SJCRH30 (cell line): ENCODE results near the gene SPATA20. TPM values are rescaled to one million over a fixed set of nuclear protein-coding genes. Genes with fewer than 3 reads are reported as not detected.

Source experiments
- DNase-seq, 2 experiments: peaks; one replicate each; pipeline ENCODE4 v3.0.0-alpha.2; 2015 to 2020
- H3K27ac ChIP-seq: fragments of 250-450 bp; sonication (Bioruptor Pico); 2 replicates; pipeline ENCODE4 v1.5.1; 2020; ENCODE audit warnings: mild to moderate bottlenecking, moderate library complexity
- H3K27me3 ChIP-seq: fragments of 250-450 bp; sonication (Bioruptor Pico); 2 replicates; pipeline ENCODE4 v1.5.1; 2020; ENCODE audit warnings: mild to moderate bottlenecking, moderate library complexity
- H3K36me3 ChIP-seq: fragments of 250-450 bp; sonication (Bioruptor Pico); 2 replicates; pipeline ENCODE4 v1.5.1; 2020; ENCODE audit warnings: mild to moderate bottlenecking, moderate library complexity
- H3K4me1 ChIP-seq: fragments of 250-450 bp; sonication (Bioruptor Pico); 2 replicates; pipeline ENCODE4 v1.5.1; 2020; ENCODE audit warnings: mild to moderate bottlenecking, moderate library complexity
- H3K4me3 ChIP-seq: fragments of 250-450 bp; sonication (Bioruptor Pico); 2 replicates; pipeline ENCODE4 v1.5.1; 2020; ENCODE audit warnings: mild to moderate bottlenecking, moderate library complexity
- H3K9me3 ChIP-seq: fragments of 250-450 bp; sonication (Bioruptor Pico); replicated peaks from 2 replicates; pipeline ENCODE4 v1.5.1; 2020; ENCODE audit warnings: mild to moderate bottlenecking, moderate library complexity
- total RNA-seq: library from RNA; depleted of rRNA; stranded (reverse); fragments of >200 nt; shearing (Covaris generic); gene quantifications from 2 replicates; pipeline ENCODE4 v1.2.3, GENCODE V29; 2014

SPATA20 gene
- total RNA-seq, 1 experiment from 2014 or later, result 13.1 TPM

DNA sequence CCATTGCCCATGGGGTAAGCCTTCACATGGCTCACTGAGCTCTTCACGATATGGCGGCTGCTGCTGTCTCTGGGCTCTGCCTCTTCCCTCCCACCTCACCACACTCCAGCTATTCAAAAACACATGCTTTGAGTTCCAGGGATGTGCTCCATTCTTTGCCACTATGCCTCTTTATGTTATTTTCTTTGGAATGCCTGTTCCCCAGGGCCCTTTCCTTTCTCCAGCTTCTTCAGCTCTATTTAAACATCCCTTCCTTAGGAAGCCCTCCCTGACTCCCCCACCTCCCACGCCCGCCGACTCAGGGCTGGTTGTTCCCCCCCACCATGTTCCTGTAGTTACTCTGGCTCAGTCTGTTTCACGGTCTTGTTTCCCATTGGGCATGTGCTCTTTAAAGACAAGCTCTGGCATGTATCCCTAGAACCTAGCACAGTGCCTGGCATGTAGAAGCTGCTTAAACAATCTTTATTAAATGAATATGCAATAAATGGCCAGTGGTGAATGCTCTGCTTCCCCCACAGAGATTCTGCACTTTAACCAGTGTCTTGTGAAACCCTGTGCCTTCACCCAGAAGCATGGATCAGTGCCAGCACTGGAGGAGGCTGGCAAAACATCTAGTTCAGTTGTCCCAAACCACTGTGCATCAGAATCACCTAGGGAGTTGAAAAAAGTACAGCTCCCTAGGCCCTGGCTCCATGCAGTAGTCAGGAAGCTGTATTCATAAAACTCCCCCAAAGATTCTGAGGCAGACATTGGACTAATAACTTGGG, 31.9 kb upstream of the SPATA20 start:
- Histone ChIP-seq H3K4me1 (no peaks in the 10 kb centered on the region), H3K27ac (no peak overlapping the region)
- no peak for DNase-seq

DNA sequence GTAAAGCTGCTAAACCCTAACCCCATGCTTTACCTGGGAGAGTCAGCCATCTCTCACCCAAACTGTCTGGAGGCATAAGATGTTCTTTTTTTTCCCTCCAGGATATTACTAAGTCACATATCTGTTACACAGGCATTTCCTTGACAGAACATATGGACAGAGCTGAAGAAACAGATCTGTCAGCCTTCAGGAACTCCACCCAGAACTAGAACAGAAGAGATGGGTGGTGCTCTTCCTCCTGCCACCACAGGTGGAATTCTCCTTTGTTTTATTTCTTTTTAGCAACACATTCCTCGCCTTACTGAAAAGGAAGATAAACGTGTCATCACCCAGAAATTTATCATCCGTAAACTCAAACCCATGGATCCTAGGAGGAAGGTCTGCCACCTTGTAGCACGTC, 30.0 kb upstream of the SPATA20 start:
- H3K36me3 ChIP-seq, result no peaks in the 10 kb centered on the region
- H3K27me3 ChIP-seq, result no peaks in the 10 kb centered on the region
- no peak for DNase-seq
- H3K4me1 ChIP-seq, result no peaks in the 10 kb centered on the region
- H3K9me3 ChIP-seq, result no peaks in the 10 kb centered on the region
- H3K4me3 ChIP-seq, result no peak overlapping the region
- H3K27ac ChIP-seq, result no peak overlapping the region

More for the DNA sequence above, 31.9 kb upstream of the SPATA20 start:
- Histone ChIP-seq H3K9me3 (no peaks in the 10 kb centered on the region), H3K4me3 (no peak overlapping the region), H3K36me3 (no peaks in the 10 kb centered on the region), H3K27me3 (no peaks in the 10 kb centered on the region)

DNA sequence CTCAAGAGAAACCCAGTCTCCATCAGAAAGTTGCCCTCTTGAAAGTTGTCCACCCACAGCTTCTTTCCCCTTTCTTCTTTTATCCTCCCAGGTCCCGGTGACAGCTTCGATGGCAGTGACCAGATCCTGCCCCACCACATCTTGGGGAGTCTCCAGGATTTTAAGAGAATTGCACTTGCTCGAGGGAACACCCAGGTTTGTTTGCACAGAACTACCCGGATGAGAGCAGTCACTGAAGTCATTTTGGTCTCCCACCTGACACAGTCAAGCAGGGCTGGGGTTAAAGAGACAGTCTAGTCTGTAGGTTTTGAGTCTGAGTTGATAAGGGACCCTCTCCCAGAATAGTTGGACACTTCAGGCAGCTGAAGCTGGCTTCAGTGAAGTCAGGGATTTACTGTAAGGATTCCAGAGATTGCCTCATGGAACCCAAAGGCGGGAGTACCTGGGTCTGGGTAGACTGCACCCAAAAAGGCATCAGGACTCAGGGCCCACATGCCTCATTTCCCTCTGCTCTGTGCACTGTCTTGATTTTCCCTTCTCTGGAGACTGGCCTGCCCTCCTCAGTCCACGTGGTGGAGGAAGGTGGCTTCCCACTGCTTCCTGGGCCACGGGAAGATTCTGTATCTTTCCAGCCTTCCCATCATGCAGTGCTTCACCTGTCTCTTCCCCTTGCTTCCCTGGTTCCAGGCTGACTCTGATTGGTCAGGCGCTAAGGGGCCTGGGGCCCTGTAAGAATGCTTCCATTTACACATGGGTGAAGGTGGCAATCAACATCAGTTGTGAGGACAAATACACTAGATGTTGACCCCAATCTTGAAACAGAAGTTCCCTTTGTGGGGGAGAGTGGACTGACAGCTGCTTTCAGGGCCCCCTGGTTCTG, 29.2 kb upstream of the SPATA20 start:
- Histone ChIP-seq H3K4me3 (no peak overlapping the region), H3K4me1 (peaks cover under 1% of the 10 kb centered on the region), H3K27me3 (no peaks in the 10 kb centered on the region), H3K36me3 (no peaks in the 10 kb centered on the region), H3K9me3 (no peaks in the 10 kb centered on the region), H3K27ac (no peak overlapping the region)
- no peak for DNase-seq

DNA sequence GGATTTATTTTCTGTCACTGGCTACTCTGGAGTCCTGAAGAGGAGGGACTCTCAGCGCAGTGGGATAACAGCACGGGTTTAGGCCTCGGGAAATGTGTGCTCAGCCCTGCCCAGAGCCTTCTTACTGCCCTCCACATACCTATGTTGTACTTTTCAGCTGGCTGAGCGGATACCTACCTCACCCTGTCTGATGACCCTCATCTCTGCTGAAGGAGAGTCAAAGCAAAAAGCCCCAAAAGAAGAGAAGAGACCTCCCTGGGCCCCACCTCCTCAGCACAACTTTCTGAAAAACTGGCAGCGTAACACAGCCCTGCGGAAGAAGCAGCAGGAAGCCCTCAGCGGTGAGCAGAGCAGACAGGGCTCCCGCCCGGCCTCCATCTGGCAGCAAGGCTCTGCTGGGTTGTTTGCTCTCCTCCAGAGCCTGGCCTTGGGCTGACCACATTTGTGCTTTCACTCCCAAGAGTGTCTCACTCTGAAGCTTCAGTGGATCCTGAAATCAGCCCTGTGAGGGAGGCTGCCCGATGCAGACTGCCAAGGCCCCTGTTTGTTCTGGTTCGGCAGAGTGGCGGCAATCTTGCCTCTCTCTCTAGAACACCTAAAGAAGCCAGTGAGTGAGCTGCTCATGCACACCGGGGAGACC, 28.5 kb upstream of the SPATA20 start:
- no peak for DNase-seq
- Histone ChIP-seq H3K9me3 (no peaks in the 10 kb centered on the region), H3K36me3 (no peaks in the 10 kb centered on the region), H3K4me1 (peaks cover 8% of the 10 kb centered on the region), H3K27me3 (no peaks in the 10 kb centered on the region), H3K27ac (no peak overlapping the region), H3K4me3 (no peak overlapping the region)

DNA sequence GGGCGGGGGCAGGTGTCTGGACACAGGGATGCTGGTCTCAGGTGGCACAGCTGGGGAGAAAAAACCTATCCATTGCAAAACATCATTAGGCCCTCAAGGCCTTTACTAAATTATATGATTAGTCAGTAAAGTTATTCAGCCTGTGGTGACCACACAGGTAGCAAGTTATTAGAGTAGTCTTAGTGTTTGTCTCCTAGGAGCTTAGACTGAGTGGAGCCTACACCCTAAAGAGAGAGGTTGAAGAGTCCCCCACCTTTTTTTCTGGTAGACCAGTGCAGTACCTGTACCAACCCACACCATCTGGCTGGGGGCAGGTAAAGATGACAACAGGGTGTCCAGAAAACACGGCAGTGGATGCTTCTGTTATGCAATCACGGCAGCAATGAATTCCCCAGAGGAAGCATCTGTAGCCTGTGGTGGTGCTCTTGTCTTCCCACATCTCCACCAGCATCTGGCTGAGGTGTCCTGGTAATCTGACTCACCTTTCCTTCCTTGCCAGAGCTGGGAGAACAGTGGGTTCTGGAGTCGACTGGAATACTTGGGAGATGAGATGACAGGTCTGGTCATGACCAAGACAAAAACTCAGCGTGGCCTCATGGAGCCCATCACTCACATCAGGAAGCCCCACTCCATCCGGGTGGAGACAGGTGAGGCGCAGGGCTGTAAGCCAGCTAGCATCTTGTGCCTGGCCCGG, 27.7 kb upstream of the SPATA20 start:
- H3K36me3 ChIP-seq, result no peaks in the 10 kb centered on the region
- no peak overlapping the region for H3K4me3 ChIP-seq
- H3K27ac ChIP-seq, result no peak overlapping the region
- H3K27me3 ChIP-seq, result no peaks in the 10 kb centered on the region
- peaks cover 10% of the 10 kb centered on the region for H3K4me1 ChIP-seq
- no peaks in the 10 kb centered on the region for H3K9me3 ChIP-seq
- no peak for DNase-seq

DNA sequence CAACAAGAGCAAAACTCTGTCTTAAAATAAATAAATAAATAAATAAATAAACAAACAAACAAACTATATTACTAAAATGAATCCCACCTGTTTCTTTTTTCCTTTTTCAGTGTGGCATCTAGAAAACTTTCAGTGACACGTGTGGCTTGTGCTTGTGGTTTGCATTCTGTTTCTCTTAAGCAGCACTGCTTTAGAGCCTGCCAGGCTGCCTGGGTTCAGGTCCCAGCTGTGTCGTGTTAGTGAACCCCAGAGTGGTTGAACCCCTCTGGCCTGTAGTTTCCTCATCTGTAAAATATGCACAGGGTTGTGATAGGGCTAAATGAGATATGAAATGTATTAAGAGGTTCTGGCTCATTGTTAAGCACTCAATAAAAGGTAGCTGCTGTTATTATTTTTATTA, 26.5 kb upstream of the SPATA20 start:
- H3K4me3 ChIP-seq, result no peak overlapping the region
- H3K4me1 ChIP-seq, result peaks cover 10% of the 10 kb centered on the region
- no peaks in the 10 kb centered on the region for H3K9me3 ChIP-seq
- H3K27me3 ChIP-seq, result no peaks in the 10 kb centered on the region
- no peak for DNase-seq
- H3K27ac ChIP-seq, result no peak overlapping the region
- no peaks in the 10 kb centered on the region for H3K36me3 ChIP-seq

DNA sequence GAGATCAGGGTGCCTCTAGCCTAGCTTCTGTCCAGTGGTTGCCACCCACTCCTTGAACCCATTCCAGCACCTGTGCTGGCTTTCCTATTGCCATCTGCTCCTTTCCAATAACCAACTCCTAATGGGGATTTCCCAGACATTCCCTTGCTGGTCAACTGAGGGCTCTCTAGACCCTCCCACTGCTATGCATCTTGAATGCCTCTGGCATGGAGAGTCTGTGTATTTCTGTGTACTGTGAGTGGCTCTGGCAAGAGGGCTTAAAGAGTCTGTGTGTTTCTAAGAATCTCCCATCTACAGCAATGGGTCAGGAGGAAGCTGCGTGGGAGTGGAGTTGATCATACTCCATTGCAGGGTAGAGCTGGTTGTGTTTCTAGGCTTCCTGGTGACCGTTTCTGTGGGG, 25.5 kb upstream of the SPATA20 start:
- Histone ChIP-seq H3K36me3 (no peaks in the 10 kb centered on the region), H3K27me3 (no peaks in the 10 kb centered on the region), H3K9me3 (no peaks in the 10 kb centered on the region), H3K4me3 (no peak overlapping the region), H3K27ac (no peak overlapping the region), H3K4me1 (peaks cover 10% of the 10 kb centered on the region)
- DNase-seq, result no peak

DNA sequence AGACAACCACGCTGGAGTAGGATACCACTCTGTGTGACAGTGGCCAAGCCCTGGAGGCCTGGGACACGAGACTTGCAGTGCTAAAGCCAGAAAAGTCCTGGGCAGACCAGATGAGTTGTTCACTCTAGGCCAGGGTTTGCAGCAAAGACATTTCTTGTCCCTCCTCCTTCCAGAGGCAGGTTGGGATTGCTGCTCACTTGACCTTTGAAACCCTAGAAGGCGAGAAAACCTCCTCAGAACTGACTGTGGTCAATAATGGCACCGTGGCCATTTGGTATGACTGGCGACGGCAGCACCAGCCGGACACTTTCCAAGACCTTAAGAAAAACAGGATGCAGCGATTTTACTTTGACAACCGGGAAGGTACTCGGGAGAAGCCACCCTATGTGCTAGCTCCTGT, 24.2 kb upstream of the SPATA20 start:
- no peaks in the 10 kb centered on the region for H3K27me3 ChIP-seq
- DNase-seq, result no peak
- H3K4me3 ChIP-seq, result no peak overlapping the region
- H3K27ac ChIP-seq, result no peak overlapping the region
- H3K9me3 ChIP-seq, result no peaks in the 10 kb centered on the region
- H3K4me1 ChIP-seq, result peaks cover 10% of the 10 kb centered on the region
- no peaks in the 10 kb centered on the region for H3K36me3 ChIP-seq

DNA sequence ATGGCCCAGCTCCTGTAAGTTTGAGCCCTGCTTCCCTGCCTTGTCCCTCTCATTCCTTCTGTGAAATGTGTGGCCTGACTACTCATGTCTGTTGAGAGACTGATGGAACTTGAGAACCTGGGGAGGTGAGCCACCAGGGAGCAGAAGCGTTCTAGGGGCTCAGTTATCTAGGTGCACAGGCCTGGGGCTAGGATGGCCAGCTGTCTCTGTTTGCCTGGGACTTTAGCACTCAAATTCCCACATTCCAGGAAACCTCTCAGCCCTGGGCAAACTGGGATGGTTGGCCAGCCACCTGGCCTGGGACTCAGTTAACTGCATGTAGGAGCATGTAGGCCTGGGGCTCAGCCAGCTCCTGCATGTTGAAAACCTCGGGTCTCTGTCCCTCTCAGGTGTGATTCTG, 23.8 kb upstream of the SPATA20 start:
- Histone ChIP-seq H3K4me3 (no peak overlapping the region), H3K27me3 (no peaks in the 10 kb centered on the region), H3K27ac (no peak overlapping the region), H3K4me1 (peaks cover 10% of the 10 kb centered on the region), H3K9me3 (no peaks in the 10 kb centered on the region), H3K36me3 (no peaks in the 10 kb centered on the region)
- DNase-seq, result peak; percentile 36 to 64

DNA sequence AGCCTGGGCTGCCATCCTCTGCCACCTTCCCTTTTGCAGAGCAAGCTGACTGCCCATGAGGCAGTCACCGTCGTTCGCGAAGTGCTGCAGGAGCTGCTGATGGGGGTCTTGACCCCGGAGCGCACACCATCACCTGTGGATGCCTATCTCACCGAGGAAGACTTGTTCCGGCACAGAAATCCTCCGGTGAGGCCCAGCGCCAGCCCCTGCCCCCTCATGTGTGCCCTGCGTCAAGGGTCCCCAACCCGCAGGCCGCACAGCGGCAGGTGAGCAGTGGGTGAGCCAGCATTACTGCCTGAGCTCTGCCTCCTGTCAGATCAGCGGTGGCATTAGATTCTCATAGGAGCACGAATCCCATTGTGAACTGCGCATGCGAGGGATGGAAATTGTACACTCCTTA, 22.1 kb upstream of the SPATA20 start:
- Histone ChIP-seq H3K27me3 (no peaks in the 10 kb centered on the region), H3K4me1 (peaks cover 10% of the 10 kb centered on the region)

DNA sequence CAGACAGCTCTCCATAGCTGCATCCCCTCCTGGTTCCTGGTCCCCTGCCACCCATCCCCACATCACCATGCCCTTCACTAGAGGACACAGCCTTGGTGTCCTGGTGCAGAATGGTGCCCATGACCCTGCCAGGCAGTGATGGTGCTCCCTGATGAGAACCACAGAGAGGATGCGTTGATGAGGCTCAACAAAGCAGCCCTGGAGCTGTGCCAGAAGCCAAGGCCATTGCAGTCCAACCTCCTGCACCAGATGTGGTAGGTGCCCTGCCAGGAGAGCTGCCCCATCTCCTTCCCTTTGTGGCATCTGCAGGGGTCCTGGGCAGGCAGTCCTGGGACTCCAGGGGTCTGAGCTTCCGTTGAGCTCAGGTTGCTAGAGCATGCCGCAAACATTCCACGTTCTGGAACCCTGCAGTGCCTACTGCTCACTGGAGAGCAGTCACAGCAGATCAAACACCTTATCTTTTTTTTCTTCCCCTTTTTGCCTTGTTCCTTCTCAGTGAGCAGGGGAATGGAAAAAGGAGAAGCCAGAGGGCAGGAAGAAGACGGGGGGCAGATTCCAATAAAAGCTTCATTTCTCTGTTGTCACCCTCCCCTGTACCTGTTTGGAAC, 19.7 kb upstream of the SPATA20 start:
- H3K36me3 ChIP-seq, result no peaks in the 10 kb centered on the region

More for the DNA sequence above, 22.1 kb upstream of the SPATA20 start:
- H3K4me3 ChIP-seq, result no peak overlapping the region
- no peaks in the 10 kb centered on the region for H3K9me3 ChIP-seq
- no peak overlapping the region for H3K27ac ChIP-seq
- H3K36me3 ChIP-seq, result no peaks in the 10 kb centered on the region
- no peak for DNase-seq

DNA sequence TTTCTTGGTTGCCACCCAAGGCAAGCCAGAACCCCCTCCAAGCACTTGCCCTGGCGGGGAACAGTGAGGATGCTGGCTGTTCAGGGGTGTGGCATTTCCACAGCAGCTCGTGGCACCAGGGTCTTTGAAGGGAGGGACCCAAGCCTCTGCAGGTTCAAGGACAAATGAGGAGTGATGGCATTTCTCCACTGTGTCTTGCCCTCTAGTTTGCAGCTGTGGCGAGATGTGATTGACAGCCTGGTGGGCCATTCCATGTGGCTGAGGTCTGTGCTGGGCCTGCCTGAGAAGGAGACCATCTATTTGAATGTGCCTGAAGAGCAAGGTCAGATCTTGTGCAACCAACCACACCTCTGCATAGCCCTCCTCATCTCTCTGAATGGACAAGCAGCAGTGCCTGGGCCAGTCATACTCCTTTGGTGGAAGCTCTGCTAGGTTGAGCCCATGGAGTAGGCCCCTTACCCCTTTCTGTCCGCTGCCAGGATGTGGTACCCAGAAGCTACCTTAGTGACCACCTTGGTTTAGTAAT, 19.0 kb upstream of the SPATA20 start:
- peaks cover 11% of the 10 kb centered on the region; the same call in 1 of the 2 replicates for H3K27me3 ChIP-seq
- DNase-seq, result no peak
- no peaks in the 10 kb centered on the region for H3K9me3 ChIP-seq
- no peak overlapping the region for H3K27ac ChIP-seq
- no peaks in the 10 kb centered on the region for H3K36me3 ChIP-seq
- peaks cover 7% of the 10 kb centered on the region for H3K4me1 ChIP-seq
- H3K4me3 ChIP-seq, result no peak overlapping the region

More for the DNA sequence above, 19.7 kb upstream of the SPATA20 start:
- Histone ChIP-seq H3K9me3 (no peaks in the 10 kb centered on the region), H3K27me3 (peaks cover 5% of the 10 kb centered on the region; the same call in 1 of the 2 replicates), H3K4me1 (peaks cover 10% of the 10 kb centered on the region), H3K4me3 (no peak overlapping the region), H3K27ac (no peak overlapping the region)
- DNase-seq, result no peak

DNA sequence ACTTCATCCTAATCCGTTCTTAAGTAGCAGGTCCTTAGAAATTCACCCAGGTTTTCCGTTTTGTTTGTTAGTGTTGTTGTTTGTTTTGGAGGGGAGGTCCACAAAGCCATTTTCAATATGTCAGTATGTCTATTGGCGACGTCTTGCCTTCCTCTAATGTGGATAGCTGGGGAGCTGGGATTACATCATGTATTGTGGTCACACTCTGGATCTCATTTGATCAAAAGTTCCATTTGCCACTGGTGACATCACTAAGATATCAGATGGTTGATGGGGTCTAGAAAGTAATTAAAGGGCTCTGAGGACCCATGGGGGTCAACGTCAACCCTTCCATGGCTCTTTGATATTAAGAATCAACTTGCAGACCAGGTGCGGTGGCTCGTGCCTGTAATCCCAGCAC, 17.1 kb upstream of the SPATA20 start:
- H3K9me3 ChIP-seq, result no peaks in the 10 kb centered on the region
- H3K36me3 ChIP-seq, result no peaks in the 10 kb centered on the region
- DNase-seq, result no peak
- H3K4me1 ChIP-seq, result no peaks in the 10 kb centered on the region
- H3K4me3 ChIP-seq, result no peak overlapping the region
- H3K27me3 ChIP-seq, result peaks cover 11% of the 10 kb centered on the region; the same call in 1 of the 2 replicates
- H3K27ac ChIP-seq, result no peak overlapping the region
